Right ventricle myocardium inferior (tissue), 1 donor: ENCODE data around the gene TLE5. TPM values are rescaled to one million over a fixed set of nuclear protein-coding genes. Genes with fewer than 3 reads are reported as not detected.
"Not testable (repeated sequence)": the region's sequence is repeated elsewhere in the genome, so short reads cannot be mapped to it uniquely, and the experiment has no call there.

Experiments used
- ATAC-seq: fragments of 200-7000 bp; cut with Tn5 transposase; one replicate; pipeline ENCODE4 v1.9.1; 2020; ENCODE audit warnings: mild to moderate bottlenecking, moderate library complexity
- DNase-seq: peaks from one replicate; pipeline ENCODE4 v3.0.0; 2021; ENCODE audit errors: missing footprints
- intact Hi-C: fragments of 100-400 bp; cut with DNase I; formaldehyde crosslinking; loops from one replicate; pipeline ENCODE4 v1.11.0; 2022
- total RNA-seq: library from RNA; stranded (reverse); fragmentation: NEBNext Ultra II Directional; extraction: Animal tissue kit (Norgen Biotek cat#: 25700); gene quantifications from one replicate; pipeline ENCODE4 v1.2.1, GENCODE V29; 2021
- donor health status: DM: no; HTN: yes; CAD: no; lungs with severe emphysema.

Gene TLE5
- total RNA-seq, 1 donor from 2014 or later, result 775 TPM

- DNase-seq (peak; percentile 55), ATAC-seq (no peak)
- intact Hi-C loops, result no loop called here
These were observed 9.1 kb downstream of the TLE5 start for GRCh38 chr19:3053218-3053621.

DNA sequence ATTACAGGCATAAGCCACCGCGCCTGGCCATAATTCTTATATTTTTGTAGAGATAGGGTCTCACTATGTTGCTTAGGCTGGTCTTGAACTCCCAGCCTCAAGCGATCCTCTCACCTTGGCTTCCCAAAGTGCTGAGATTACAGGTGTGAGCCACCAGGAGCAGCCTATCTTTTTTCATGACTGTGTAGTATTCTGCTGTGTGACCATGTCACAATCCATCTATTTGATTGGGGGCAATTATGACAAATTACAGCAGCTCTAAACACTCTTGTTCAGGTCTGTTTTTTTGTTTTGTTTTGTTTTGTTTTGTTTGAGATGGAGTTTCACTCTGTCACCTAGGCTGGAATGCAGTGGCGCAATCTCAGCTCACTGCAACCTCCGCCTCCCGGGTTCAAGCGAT lies 12.3 kb downstream of the TLE5 start:
- intact Hi-C loops, ATAC-seq: not testable (repeated sequence)
- peak; percentile 25 for DNase-seq

- no peak for ATAC-seq
- intact Hi-C loops, result no loop called here
- DNase-seq, result peak; percentile 16
These were observed 13.2 kb downstream of the TLE5 start for GRCh38 chr19:3049089-3049488.

DNA sequence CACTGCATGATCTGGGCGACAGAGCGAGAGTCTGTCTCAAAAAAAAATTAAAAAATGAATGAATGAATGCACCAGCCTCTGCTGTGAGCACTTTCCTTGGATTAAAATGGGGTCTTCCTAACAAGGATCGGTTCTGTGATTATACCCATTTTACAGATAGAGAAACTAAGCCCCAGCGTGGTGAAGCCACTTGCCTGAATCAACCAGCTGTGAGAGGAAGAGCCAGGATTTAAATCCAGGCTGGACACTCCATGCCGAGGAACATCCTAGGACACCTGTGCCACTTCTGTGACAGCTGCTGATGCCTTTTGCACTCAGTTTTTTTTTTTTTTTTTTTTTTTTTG lies 14.1 kb downstream of the TLE5 start:
- intact Hi-C loops, result no loop called here
- no peak for ATAC-seq
- no peak for DNase-seq

GRCh38 chr19:3047496-3048189 lies 14.7 kb downstream of the TLE5 start:
- intact Hi-C loops, result no loop called here
- DNase-seq, result peak; percentile 90
- ATAC-seq, result peak; percentile 78

DNA sequence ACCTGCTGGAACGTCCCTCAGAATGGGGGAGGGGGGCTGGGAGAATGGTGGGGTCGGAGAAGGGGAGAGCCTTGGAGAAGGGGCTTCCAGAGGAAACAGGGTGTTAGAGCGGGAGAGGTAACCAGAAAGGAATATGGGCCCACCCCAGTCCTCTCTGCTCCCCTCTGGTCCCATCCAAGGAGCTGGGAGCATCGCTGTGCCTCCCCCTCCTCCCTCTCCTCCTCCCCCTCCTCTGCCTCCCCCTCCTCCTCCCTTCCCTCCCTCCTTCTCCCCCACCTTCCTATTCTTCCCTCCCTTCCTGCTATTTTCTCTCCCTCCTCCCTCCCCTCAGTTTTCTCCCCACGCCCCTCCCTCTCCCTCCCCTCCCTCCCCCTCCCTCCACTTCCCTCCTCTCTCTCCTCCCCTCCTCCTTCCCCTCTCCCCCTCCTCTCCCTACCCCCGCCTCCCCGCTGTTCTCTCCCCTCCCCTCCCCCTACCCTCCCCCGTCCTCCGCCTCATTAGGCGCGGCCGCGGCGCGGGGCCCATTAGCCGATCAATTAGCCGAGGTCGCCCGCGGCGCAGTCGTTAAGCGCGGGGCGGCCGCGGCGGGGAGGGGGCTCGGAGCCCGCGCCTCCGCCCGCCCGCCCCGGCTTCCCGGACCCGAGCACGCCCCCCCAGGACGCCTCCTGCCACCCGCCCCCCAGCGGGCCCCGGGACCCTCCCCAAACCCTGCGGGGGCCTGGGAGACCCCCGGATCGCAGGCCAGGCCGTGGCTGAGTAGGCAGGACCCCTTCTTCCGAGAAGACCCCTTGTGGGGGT lies 15.4 kb downstream of the TLE5 start:
- ATAC-seq, result peak; percentile 47
- intact Hi-C loops, result no loop called here
- peak; percentile 72 for DNase-seq

DNA sequence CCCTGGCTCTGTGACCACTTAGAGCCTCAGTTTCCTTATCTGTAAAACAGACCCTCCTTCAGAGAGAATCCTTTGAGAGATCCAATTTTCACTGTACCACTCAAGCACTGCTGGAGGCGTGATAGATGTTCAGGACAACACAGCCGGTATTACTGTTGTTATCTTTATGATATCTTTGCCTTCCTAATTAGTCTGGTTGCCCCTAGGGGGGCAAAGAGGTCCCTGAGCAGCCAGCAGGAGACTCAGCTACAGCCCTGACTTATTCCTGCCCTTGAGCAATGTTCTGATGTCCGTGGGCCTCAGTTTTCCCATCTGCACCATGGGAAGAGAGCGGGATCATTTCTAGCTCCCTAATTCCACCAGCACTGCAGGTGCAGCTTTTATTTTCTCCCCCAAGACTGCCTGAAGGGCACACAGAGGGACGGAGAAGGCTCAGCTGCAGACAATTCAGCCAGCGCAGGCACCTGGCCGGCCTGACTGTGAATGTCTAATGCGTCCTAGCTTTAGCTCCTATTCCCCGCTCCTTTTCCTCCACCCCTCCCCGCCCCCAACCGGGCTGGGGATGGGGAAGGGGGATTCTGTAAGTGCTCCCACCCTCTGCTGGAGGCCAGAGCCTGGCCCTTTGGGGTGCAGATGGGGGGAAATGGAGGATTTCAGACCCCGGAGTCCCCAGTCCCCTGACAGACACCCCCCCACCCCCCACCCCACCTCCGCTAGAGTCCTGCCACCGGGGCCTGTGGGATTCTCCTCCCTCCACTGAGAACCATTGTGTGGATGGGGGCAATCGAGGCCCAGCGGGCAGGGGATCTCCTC lies 16.2 kb downstream of the TLE5 start:
- DNase-seq (peak; percentile 70), ATAC-seq (peak; percentile 12)
- intact Hi-C loops, result no loop called here

- DNase-seq (peak; percentile 15), ATAC-seq (no peak)
These were observed 17.1 kb downstream of the TLE5 start for GRCh38 chr19:3045191-3045590.

GRCh38 chr19:3042621-3043267 lies 19.6 kb downstream of the TLE5 start:
- intact Hi-C loops, result no loop called here
- no peak for ATAC-seq
- DNase-seq, result peak; percentile 52

More at GRCh38 chr19:3045191-3045590, 17.1 kb downstream of the TLE5 start:
- intact Hi-C loops, result no loop called here

DNA sequence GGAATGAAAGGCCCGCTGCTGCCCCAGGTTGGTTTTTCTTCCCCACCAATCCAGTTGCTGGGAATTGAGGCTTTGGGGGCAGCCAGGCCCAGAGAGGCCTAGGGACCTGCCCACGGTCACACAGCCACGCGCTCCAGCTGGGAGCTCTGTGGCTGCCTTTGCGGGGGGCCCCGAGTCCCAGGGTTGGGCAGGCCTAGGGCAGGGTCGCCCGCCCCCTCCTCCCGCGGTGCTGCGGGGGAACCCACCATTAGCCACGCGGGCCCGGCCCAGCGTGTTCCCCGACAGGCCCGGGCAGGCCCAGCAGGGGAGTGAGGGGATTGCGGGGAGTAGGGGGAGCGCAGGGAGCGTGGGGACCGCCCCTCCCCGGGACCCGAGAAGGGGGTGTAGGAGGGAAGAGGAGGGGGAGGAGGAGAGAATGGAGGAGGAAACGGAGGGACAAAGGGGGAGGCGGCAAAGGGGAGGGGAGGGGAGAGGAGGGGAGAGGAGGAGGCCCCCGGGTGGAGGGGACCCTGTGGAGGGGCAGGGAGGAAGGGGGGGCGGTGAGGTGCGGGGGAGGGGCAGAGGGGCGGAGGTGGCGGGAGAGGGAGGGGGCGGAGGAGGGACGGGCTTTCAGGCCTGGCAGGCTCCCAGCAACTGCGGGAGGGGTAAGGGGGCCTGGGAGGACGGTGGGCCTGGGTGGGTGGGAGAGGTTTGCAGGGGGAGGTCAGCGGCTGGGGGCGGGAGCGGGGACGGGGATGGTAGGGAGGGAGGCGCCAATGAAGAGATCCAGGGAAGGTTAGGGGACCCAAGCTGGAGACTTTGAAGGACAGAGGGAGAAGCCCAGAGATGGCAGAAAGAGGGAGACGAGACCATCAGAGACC lies 20.3 kb downstream of the TLE5 start:
- DNase-seq (peak; percentile 51), ATAC-seq (no peak)
- intact Hi-C loops, result no loop called here

DNA sequence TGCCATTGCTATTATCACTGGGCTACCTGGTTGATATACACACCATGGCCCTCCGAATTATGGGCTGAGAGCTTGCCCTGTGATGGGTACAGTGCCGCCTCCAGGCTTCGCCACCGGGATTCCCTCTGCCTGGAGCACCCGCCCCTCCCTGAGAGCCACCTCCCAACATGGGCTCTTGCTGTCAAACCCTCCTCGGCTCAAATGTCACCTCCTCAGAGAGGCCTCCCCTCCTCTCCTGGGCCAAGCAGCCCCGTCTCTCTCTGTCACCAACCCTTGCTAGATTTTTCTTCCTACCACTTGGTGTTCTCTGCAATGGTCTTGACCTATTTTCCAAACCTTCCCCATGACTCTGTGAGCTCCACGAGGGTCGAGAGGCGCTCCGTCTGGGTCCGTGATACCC lies 21.0 kb downstream of the TLE5 start:
- intact Hi-C loops, result no loop called here
- peak; percentile 32 for DNase-seq
- ATAC-seq, result no peak

GRCh38 chr19:3039641-3040077 lies 22.6 kb downstream of the TLE5 start:
- intact Hi-C loops, result loop anchor here (1.0 kb wide), 1 partner anchor 18 kb away; no protein-coding TSS in a partner anchor

DNA sequence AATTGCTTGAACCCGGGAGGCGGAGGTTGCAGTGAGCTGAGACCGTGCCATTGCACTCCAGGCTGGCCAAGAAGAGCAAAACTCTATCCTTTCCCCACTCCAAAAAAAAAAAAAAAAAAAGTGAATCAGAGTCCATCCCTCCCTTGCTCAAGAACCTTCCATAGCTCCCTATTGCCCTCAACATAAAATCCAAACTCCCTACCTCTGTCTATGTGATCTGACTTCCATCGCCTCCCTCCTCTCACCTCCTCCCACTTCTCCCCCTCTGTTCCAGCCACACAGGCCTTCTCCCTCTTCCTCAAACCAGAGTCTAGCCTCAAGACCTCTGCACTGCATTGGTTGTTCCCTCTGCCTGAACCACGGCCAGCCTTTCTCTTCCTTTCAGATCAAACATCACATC lies 23.2 kb downstream of the TLE5 start:
- DNase-seq (no peak), ATAC-seq (no peak)
- intact Hi-C loops, result loop anchor here (1.0 kb wide), 1 partner anchor 18 kb away; no protein-coding TSS in a partner anchor

More at GRCh38 chr19:3039641-3040077, 22.6 kb downstream of the TLE5 start:
- ATAC-seq (no peak), DNase-seq (no peak)

DNA sequence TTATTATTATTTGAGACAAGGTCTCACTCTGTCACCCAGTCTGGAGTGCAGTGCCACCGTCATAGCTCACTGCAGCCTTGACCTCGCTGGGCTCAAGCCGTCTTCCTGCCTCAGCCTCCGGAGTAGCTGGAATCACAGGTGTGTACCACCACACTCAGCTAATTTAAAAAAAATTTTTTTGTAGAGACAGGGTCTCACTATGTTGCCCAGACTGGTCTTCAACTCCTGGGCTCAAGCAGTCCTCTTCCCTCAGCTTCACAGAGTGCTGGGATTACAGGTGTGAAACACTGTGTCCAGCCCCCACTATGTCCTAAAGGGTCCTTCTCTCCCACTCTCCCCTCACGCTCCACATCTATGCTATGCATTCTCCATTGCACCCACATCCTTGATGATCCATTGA lies 24.1 kb downstream of the TLE5 start:
- intact Hi-C loops, result no loop called here
- DNase-seq, result no peak
- no peak for ATAC-seq

DNA sequence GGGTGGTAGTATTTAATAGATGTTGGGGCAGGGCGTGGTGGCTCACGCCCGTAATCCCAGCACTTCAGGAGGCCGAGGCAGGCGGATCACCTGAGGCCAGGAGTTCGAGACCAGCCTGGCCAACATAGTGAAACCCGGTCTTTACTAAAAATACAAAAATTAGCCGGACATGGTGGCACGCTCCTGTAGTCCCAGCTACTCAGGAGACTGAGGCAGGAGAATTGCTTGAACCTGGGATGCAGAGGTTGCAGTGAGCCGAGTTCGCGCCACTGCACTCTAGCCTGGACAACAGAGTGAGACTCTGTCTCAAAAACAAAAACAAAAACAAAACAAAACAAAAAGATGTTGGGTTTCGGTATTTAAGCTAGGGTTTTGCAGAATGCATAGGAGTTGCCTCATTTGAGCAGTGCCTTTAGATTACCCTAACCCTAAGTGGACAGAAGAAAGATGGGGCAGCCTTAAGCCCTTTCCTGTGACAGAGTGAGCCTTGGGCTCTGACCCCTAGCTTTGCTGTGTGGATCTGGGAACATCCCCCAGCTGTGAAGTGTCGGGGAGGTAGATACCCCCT lies 25.2 kb downstream of the TLE5 start:
- ATAC-seq, result not testable (repeated sequence)
- peak; percentile 64 for DNase-seq
- intact Hi-C loops, result loop anchor here (1.0 to 2.0 kb wide), 2 partner anchors 24 to 68 kb away; no protein-coding TSS in a partner anchor

- intact Hi-C loops, result loop anchor here (1.0 to 2.0 kb wide), 2 partner anchors 25 to 68 kb away; no protein-coding TSS in a partner anchor
- ATAC-seq, result peak; percentile 89
These were observed 25.9 kb downstream of the TLE5 start for GRCh38 chr19:3036119-3036976.

More at GRCh38 chr19:3036119-3036976, 25.9 kb downstream of the TLE5 start:
- DNase-seq, result peak; percentile 96
